DOHH2 (cell line): ENCODE data around the gene IGFLR1.

Experiments
- H3F3A ChIP-seq: fragments of 200-600 bp; sonication (generic), shearing (Covaris generic); 2 replicates; pipeline ENCODE4 v1.6.0; 2016; ENCODE audit warnings: antibody characterized with exemption, mild to moderate bottlenecking; ENCODE audit not compliant: control insufficient read depth, insufficient read depth
- H3K27ac ChIP-seq: fragments of 200-600 bp; sonication (generic); 2 replicates; pipeline ENCODE4 v1.5.1; 2014; ENCODE audit warnings: low read depth, mild to moderate bottlenecking, low read length, moderate library complexity
- H3K27me3 ChIP-seq: fragments of 200-600 bp; sonication (generic); 2 replicates; pipeline ENCODE4 v1.6.1; 2014; ENCODE audit warnings: mild to moderate bottlenecking, low read length, mixed read lengths; ENCODE audit not compliant: control insufficient read depth
- H3K36me3 ChIP-seq: fragments of 200-600 bp; sonication (generic); 2 replicates; pipeline ENCODE4 v1.6.1; 2014; ENCODE audit warnings: mild to moderate bottlenecking, low read length, moderate library complexity, mixed read lengths; ENCODE audit not compliant: control insufficient read depth
- H3K4me1 ChIP-seq: fragments of 200-600 bp; sonication (generic); 2 replicates; pipeline ENCODE4 v1.6.1; 2014; ENCODE audit warnings: mild to moderate bottlenecking, low read length, mixed read lengths; ENCODE audit not compliant: control insufficient read depth
- H3K4me2 ChIP-seq: fragments of 200-600 bp; sonication (generic); 2 replicates; pipeline ENCODE4 v1.6.0; 2014; ENCODE audit warnings: mild to moderate bottlenecking, low read length, moderate library complexity
- H3K4me3 ChIP-seq: fragments of 200-600 bp; sonication (generic); 2 replicates; pipeline ENCODE4 v1.5.1; 2014; ENCODE audit warnings: mild to moderate bottlenecking, low read length, mixed read lengths
- H3K79me2 ChIP-seq: fragments of 200-600 bp; sonication (generic); 2 replicates; pipeline ENCODE4 v1.6.1; 2014; ENCODE audit warnings: mild to moderate bottlenecking, low read length, mixed read lengths; ENCODE audit not compliant: control insufficient read depth
- H3K9me2 ChIP-seq: fragments of 200-600 bp; sonication (generic); replicated peaks from 2 replicates; pipeline ENCODE4 v1.6.1; 2014; ENCODE audit warnings: mild to moderate bottlenecking, low read length, mixed read lengths; ENCODE audit not compliant: control insufficient read depth
- H3K9me3 ChIP-seq: fragments of 200-600 bp; sonication (generic); 2 replicates; pipeline ENCODE4 v1.6.1; 2014; ENCODE audit warnings: antibody characterized with exemption, low read length, mixed read lengths; ENCODE audit not compliant: control insufficient read depth, insufficient read depth
- H4K20me1 ChIP-seq: fragments of 200-600 bp; sonication (generic); 2 replicates; pipeline ENCODE4 v1.6.0; 2014; ENCODE audit warnings: low read depth, mild to moderate bottlenecking, antibody characterized with exemption, low read length, moderate library complexity; ENCODE audit not compliant: control insufficient read depth, insufficient read depth
- CTCF ChIP-seq: fragments of 200-600 bp; sonication (generic); IDR thresholded peaks from one replicate; pipeline ENCODE4 v1.5.1; 2014; ENCODE audit warnings: antibody characterized with exemption, mild to moderate bottlenecking, low read depth, low read length; ENCODE audit not compliant: poor library complexity, severe bottlenecking
- EZH2phosphoT487 ChIP-seq: fragments of 200-600 bp; sonication (generic); IDR thresholded peaks from 2 replicates; pipeline ENCODE4 v1.6.1; 2017; ENCODE audit warnings: borderline replicate concordance, mild to moderate bottlenecking, antibody characterized with exemption, low read length, moderate library complexity, mixed read lengths

Gene IGFLR1

GRCh38 chr19:35789978-35790944 lies 48.0 kb upstream of the IGFLR1 start:
- Histone ChIP-seq H3K4me2 (no peak overlapping the region), H3K27me3 (no peaks in the 10 kb centered on the region), H3K4me1 (no peaks in the 10 kb centered on the region), H4K20me1 (no peaks in the 10 kb centered on the region), H3K9me3 (no peaks in the 10 kb centered on the region), H3K9me2 (no peaks in the 10 kb centered on the region), H3K4me3 (no peak overlapping the region), H3K36me3 (no peaks in the 10 kb centered on the region), H3F3A (no peaks in the 10 kb centered on the region), H3K79me2 (no peaks in the 10 kb centered on the region), H3K27ac (no peak overlapping the region)
- TF ChIP-seq EZH2phosphoT487 (no peak), CTCF (no peak)

- Histone ChIP-seq H4K20me1 (no peaks in the 10 kb centered on the region), H3F3A (no peaks in the 10 kb centered on the region), H3K27me3 (no peaks in the 10 kb centered on the region), H3K27ac (no peak overlapping the region), H3K9me3 (no peaks in the 10 kb centered on the region), H3K9me2 (no peaks in the 10 kb centered on the region), H3K36me3 (no peaks in the 10 kb centered on the region), H3K4me1 (no peaks in the 10 kb centered on the region), H3K4me3 (no peak overlapping the region), H3K79me2 (no peaks in the 10 kb centered on the region), H3K4me2 (no peak overlapping the region)
- no peak for TF ChIP-seq EZH2phosphoT487
- TF ChIP-seq CTCF: no peak
Measured at GRCh38 chr19:35789195-35789977, 47.1 kb upstream of the IGFLR1 start.

- no peaks in the 10 kb centered on the region for H3K36me3 ChIP-seq
- H3K79me2 ChIP-seq: no peaks in the 10 kb centered on the region
- no peaks in the 10 kb centered on the region for H4K20me1 ChIP-seq
- no peaks in the 10 kb centered on the region for H3K9me2 ChIP-seq
- H3K27me3 ChIP-seq: no peaks in the 10 kb centered on the region
- no peaks in the 10 kb centered on the region for H3K9me3 ChIP-seq
- no peaks in the 10 kb centered on the region for H3K4me1 ChIP-seq
- H3F3A ChIP-seq: no peaks in the 10 kb centered on the region
- TF ChIP-seq EZH2phosphoT487: no peak
- no peak for TF ChIP-seq CTCF
- no peak overlapping the region for H3K4me2 ChIP-seq
- no peak overlapping the region for H3K4me3 ChIP-seq
- no peak overlapping the region for H3K27ac ChIP-seq
Measured at GRCh38 chr19:35788205-35788960, 46.1 kb upstream of the IGFLR1 start.
